Measurements from ENCODE around the gene FBXO7.

The FBXO7 gene

DNA sequence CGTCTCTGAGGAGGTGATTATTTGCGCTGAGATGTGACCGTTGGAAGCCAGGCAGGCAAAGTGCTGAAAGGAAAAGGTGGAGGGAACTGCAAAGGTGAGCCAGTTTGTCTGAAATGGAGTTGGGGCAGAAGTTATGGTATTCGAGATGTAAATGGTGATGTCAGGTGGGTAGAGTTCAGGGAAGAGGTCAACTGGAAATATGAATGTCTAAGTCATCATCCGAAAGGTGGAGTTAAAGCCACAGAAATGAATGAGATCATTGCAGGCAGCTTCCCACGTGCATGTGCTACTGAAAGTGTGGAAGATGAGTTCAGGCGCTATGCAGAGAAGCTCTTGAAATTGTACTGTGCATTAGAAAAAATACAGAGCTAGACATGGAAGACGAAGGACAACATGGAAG lies 8.1 kb upstream of the FBXO7 start:
- no peaks in the 10 kb centered on the region for H3K4me1 ChIP-seq (ENCODE audit: insufficient read depth, low read length, poor library complexity, severe bottlenecking)
- no peaks in the 10 kb centered on the region for H3K27me3 ChIP-seq (ENCODE audit: insufficient read depth, low read length, poor library complexity, severe bottlenecking)
- no peaks in the 10 kb centered on the region for H3F3A ChIP-seq (ENCODE audit: low read depth)
- no peaks in the 10 kb centered on the region for H4K20me1 ChIP-seq (ENCODE audit: insufficient read depth, low read length, poor library complexity, severe bottlenecking)
- H3K9me2 ChIP-seq (replicated peaks; ENCODE audit: low read depth, low read length): no peaks in the 10 kb centered on the region
- no peak overlapping the region for H3K9ac ChIP-seq (ENCODE audit: low read depth, low read length, poor library complexity, severe bottlenecking)
- no peaks in the 10 kb centered on the region for H3K79me2 ChIP-seq (ENCODE audit: insufficient read depth, low read length)
- TF ChIP-seq, protein P1, sequence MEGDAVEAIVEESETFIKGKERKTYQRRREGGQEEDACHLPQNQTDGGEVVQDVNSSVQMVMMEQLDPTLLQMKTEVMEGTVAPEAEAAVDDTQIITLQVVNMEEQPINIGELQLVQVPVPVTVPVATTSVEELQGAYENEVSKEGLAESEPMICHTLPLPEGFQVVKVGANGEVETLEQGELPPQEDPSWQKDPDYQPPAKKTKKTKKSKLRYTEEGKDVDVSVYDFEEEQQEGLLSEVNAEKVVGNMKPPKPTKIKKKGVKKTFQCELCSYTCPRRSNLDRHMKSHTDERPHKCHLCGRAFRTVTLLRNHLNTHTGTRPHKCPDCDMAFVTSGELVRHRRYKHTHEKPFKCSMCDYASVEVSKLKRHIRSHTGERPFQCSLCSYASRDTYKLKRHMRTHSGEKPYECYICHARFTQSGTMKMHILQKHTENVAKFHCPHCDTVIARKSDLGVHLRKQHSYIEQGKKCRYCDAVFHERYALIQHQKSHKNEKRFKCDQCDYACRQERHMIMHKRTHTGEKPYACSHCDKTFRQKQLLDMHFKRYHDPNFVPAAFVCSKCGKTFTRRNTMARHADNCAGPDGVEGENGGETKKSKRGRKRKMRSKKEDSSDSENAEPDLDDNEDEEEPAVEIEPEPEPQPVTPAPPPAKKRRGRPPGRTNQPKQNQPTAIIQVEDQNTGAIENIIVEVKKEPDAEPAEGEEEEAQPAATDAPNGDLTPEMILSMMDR (conservative IDR thresholded peaks at IDR 0.05; ENCODE audit: low read length): no peak
- TF ChIP-seq EZH2phosphoT487 (IDR thresholded peaks at IDR 0.05; ENCODE audit: borderline replicate concordance): no peak
- no peaks in the 10 kb centered on the region for H3K36me3 ChIP-seq (ENCODE audit: insufficient read depth, low read length)
- no peak overlapping the region for H3K4me2 ChIP-seq (ENCODE audit: low read depth, low read length, poor library complexity, severe bottlenecking)
- no peak overlapping the region for H2AFZ ChIP-seq (ENCODE audit: low read length)
- no peak overlapping the region for H3K4me3 ChIP-seq (ENCODE audit: low read length, poor library complexity, severe bottlenecking)
- H3K9me3 ChIP-seq (ENCODE audit: insufficient read depth, low read depth, low read length): no peaks in the 10 kb centered on the region

DNA sequence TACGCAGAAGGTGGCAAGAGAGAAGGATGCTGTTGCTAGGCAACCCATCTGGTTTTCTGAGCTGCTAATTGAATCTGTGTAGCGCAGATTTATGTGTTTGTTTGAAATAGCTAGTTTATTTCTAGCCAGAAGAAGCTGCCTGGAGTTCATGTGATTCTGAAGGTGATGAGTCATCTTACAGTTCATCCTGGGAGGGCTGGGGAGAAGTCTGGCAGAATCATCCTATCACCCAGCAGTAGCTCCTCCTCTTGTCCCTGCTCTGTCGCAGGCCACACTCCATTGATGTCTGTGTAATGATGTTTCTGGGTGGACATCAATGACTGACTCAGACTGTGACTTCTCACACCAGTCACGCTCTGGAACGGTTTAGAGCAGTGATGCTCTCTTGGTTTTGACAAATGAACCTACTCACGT lies 4.8 kb upstream of the FBXO7 start:
- Histone ChIP-seq H3K36me3 (ENCODE audit: insufficient read depth, low read length) (no peaks in the 10 kb centered on the region), H3K9ac (ENCODE audit: low read depth, low read length, poor library complexity, severe bottlenecking) (no peak overlapping the region), H2AFZ (ENCODE audit: low read length) (no peak overlapping the region), H4K20me1 (ENCODE audit: insufficient read depth, low read length, poor library complexity, severe bottlenecking) (no peaks in the 10 kb centered on the region), H3K79me2 (ENCODE audit: insufficient read depth, low read length) (no peaks in the 10 kb centered on the region), H3K9me2 (replicated peaks; ENCODE audit: low read depth, low read length) (no peaks in the 10 kb centered on the region), H3K4me3 (ENCODE audit: low read length, poor library complexity, severe bottlenecking) (no peak overlapping the region), H3K27me3 (ENCODE audit: insufficient read depth, low read length, poor library complexity, severe bottlenecking) (no peaks in the 10 kb centered on the region), H3K4me1 (ENCODE audit: insufficient read depth, low read length, poor library complexity, severe bottlenecking) (peaks cover 7% of the 10 kb centered on the region), H3K4me2 (ENCODE audit: low read depth, low read length, poor library complexity, severe bottlenecking) (no peak overlapping the region), H3F3A (ENCODE audit: low read depth) (no peaks in the 10 kb centered on the region), H3K9me3 (ENCODE audit: insufficient read depth, low read depth, low read length) (no peaks in the 10 kb centered on the region)
- TF ChIP-seq, protein P1 (conservative IDR thresholded peaks at IDR 0.05; ENCODE audit: low read length): no peak
- TF ChIP-seq EZH2phosphoT487 (IDR thresholded peaks at IDR 0.05; ENCODE audit: borderline replicate concordance): no peak

DNA sequence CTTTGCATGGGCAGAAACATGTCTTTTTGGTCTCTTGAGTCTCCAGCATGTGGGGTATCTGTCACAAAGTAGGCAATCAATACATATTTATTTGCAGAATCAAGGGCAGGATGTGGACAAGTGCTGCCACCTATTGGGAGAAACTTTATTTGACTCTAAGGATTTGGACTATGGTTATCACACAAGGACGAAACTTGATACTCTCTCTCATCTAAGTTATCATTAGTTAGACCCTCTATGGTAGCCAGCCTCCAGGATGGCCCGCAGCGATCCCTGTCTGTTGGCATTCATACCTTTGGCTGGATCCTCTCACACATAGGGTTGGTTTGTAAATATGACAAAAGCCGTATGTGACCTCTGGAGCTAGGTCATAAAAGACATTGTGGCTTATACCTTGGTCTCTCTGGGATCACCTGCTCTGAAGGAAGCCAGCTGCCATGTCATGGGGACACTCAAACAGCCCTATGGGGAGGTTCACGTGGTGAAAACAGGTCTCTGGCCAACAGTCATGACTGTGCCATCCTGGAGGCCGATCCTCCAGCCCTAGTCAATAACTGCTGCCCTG lies 1.1 kb upstream of the FBXO7 start:
- no peak for TF ChIP-seq EZH2phosphoT487 (IDR thresholded peaks at IDR 0.05; ENCODE audit: borderline replicate concordance)
- TF ChIP-seq, protein P1 (conservative IDR thresholded peaks at IDR 0.05; ENCODE audit: low read length): peak; percentile 76
- H4K20me1 ChIP-seq (ENCODE audit: insufficient read depth, low read length, poor library complexity, severe bottlenecking): peaks cover 33% of the 10 kb centered on the region
- peak overlapping the region; percentile 98; the same call in 1 of the 2 replicates for H2AFZ ChIP-seq (ENCODE audit: low read length)
- H3K9me3 ChIP-seq (ENCODE audit: insufficient read depth, low read depth, low read length): no peaks in the 10 kb centered on the region
- H3K9me2 ChIP-seq (replicated peaks; ENCODE audit: low read depth, low read length): no peaks in the 10 kb centered on the region
- H3K79me2 ChIP-seq (ENCODE audit: insufficient read depth, low read length): peaks cover 36% of the 10 kb centered on the region
- no peaks in the 10 kb centered on the region for H3K36me3 ChIP-seq (ENCODE audit: insufficient read depth, low read length)
- no peaks in the 10 kb centered on the region for H3F3A ChIP-seq (ENCODE audit: low read depth)
- H3K4me2 ChIP-seq (ENCODE audit: low read depth, low read length, poor library complexity, severe bottlenecking): peak overlapping the region; percentile 97
- peaks cover 26% of the 10 kb centered on the region for H3K4me1 ChIP-seq (ENCODE audit: insufficient read depth, low read length, poor library complexity, severe bottlenecking)
- peak overlapping the region; percentile 84 for H3K4me3 ChIP-seq (ENCODE audit: low read length, poor library complexity, severe bottlenecking)
- H3K9ac ChIP-seq (ENCODE audit: low read depth, low read length, poor library complexity, severe bottlenecking): peak overlapping the region; percentile 88
- no peaks in the 10 kb centered on the region for H3K27me3 ChIP-seq (ENCODE audit: insufficient read depth, low read length, poor library complexity, severe bottlenecking)
